GM12864 (cell line): ENCODE measurements around the gene SRRM4.

Source experiments
- DNase-seq: peaks from one replicate; pipeline ENCODE4 v3.0.0-alpha.2; 2011; ENCODE audit warnings: low read depth
- H3K4me3 ChIP-seq: 2 replicates; pipeline ENCODE4 v1.5.1; 2011; ENCODE audit warnings: mild to moderate bottlenecking, low read depth, low read length, control low read depth
- CTCF ChIP-seq: IDR thresholded peaks from 2 replicates; pipeline ENCODE4 v1.5.1; 2011; ENCODE audit warnings: low read depth, mild to moderate bottlenecking, moderate library complexity, low read length, control low read depth, inconsistent platforms; ENCODE audit errors: missing control alignments

Gene SRRM4

DNA sequence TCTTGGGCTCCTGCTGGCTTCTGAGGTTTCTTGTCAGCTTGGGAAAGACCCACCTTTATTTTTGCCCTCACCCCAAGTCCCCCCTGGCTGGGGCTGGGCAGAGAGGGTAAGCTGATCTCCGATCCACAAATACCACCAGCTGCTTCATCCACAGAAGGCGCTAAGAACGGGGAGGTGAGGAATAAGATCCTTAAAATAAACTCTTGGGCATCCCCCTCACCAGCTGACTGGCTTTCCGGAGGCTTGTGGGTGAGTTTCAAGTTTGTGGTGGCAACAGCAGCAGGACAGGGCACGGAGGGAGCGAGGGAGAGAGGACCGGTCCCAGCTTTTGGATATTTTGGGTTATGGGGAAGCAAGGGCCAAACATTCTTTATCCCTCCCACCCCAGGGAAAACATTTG lies 176.6 kb downstream of the SRRM4 start:
- no peak for TF ChIP-seq CTCF
- no peak overlapping the region for H3K4me3 ChIP-seq
- DNase-seq: no peak

GRCh38 chr12:119158402-119158801 lies 177.1 kb downstream of the SRRM4 start:
- TF ChIP-seq CTCF: no peak
- no peak overlapping the region for H3K4me3 ChIP-seq
- DNase-seq: no peak

- TF ChIP-seq CTCF: no peak
- DNase-seq: no peak
- H3K4me3 ChIP-seq: no peak overlapping the region
These were observed 178.5 kb downstream of the SRRM4 start for GRCh38 chr12:119159844-119160243.

- no peak overlapping the region for H3K4me3 ChIP-seq
- no peak for DNase-seq
- TF ChIP-seq CTCF: no peak
These were observed 186.6 kb downstream of the SRRM4 start for GRCh38 chr12:119167902-119168301.

GRCh38 chr12:119168721-119169120 lies 187.4 kb downstream of the SRRM4 start:
- no peak overlapping the region for H3K4me3 ChIP-seq
- TF ChIP-seq CTCF: no peak
- DNase-seq: no peak

DNA sequence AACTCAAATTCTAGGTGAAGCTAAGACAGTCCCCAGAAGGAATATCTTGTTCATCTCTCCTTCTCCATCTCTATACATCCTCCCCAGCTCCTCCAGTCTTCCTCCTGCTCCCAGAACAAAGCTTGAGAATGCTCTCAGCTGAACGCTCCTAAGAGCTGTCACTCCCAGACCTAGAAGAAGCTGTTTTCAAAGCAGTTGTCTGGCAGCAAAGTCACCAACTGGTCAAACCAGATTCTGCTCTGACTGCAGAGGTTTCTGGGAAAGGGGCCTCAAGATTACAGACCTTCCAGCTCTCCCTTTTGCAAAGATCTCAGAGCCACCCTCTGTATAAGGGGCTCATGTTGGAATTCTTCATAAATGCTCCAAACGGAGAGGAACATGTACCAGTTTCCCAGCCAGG lies 187.8 kb downstream of the SRRM4 start:
- no peak overlapping the region for H3K4me3 ChIP-seq
- TF ChIP-seq CTCF: no peak
- no peak for DNase-seq

DNA sequence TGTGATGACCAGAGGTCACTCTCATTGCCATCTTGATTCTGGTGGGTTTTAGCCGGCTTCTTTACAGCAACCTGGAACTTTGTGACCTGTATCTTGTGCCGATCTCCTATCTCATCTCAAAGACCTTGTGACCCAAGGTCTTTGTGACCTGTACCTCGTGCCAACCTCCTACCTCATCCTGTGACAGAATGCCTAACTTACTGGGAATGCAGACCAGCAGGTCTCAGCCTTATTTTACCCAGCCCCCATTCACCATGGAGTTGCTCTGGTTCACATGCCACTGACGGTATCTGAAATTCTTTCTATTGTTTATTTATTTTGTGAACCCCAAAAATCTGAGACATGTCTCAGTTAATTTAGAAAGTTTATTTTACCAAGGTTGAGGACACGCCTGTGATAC lies 189.9 kb downstream of the SRRM4 start:
- H3K4me3 ChIP-seq: no peak overlapping the region
- no peak for TF ChIP-seq CTCF
- no peak for DNase-seq
